NB4 (cell line): ENCODE results near the gene SESN3.

Experiments
- DNase-seq: peaks from one replicate; pipeline ENCODE4 v3.0.0; 2010; ENCODE audit warnings: low read depth
- H3K4me3 ChIP-seq: one replicate; pipeline ENCODE4 v1.5.1; 2011; ENCODE audit warnings: mild to moderate bottlenecking, low read depth, low read length, moderate library complexity
- CTCF ChIP-seq: IDR thresholded peaks from one replicate; pipeline ENCODE4 v1.5.1; 2012; ENCODE audit warnings: low read depth, low read length
- MYC ChIP-seq: IDR thresholded peaks from 2 replicates; pipeline ENCODE4 v1.6.1; 2011; ENCODE audit warnings: low read depth, low read length
- POLR2A ChIP-seq: IDR thresholded peaks from 2 replicates; pipeline ENCODE4 v1.6.1; 2011; ENCODE audit warnings: mild to moderate bottlenecking; ENCODE audit not compliant: insufficient read length; ENCODE audit errors: extremely low read depth
- TF ChIP-seq, protein P1 (sequence below): IDR thresholded peaks from 2 replicates; pipeline ENCODE4 v1.6.1; 2011; ENCODE audit warnings: low read depth, low read length

The SESN3 gene

GRCh38 chr11:95242091-95242844 lies 11.3 kb upstream of the SESN3 start:
- no peak overlapping the region for H3K4me3 ChIP-seq
- TF ChIP-seq MYC (no peak), POLR2A (no peak), CTCF (no peak)
- TF ChIP-seq, protein P1, sequence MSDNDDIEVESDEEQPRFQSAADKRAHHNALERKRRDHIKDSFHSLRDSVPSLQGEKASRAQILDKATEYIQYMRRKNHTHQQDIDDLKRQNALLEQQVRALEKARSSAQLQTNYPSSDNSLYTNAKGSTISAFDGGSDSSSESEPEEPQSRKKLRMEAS = no peak
- no peak for DNase-seq

DNA sequence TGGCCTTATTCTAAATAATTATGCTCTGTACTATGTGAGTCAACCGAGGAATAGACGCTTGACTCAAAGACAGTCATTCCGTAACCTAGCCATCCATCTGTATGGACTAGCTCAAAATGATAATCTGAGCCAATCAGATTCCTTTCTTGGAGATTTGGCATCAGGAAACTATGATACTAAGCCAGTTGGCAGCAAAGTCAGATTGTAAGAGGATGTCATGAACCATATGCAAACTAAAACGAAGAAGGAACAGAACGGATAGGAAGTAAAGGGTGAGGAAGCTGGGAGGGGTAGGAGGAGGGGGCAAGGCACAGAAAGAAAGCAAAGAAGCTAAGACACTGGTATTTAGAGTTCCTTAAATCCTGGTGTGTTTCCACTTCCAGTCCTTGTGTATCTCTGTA lies 10.7 kb upstream of the SESN3 start:
- H3K4me3 ChIP-seq = no peak overlapping the region
- TF ChIP-seq CTCF = no peak
- TF ChIP-seq, protein P1 = no peak
- TF ChIP-seq POLR2A = no peak
- TF ChIP-seq MYC = no peak
- DNase-seq = no peak

- no peak for DNase-seq
- TF ChIP-seq, protein P1 = no peak
- TF ChIP-seq POLR2A (no peak), CTCF (no peak), MYC (no peak)
- H3K4me3 ChIP-seq = no peak overlapping the region
Observed at GRCh38 chr11:95239871-95240649, 9.1 kb upstream of the SESN3 start.

DNA sequence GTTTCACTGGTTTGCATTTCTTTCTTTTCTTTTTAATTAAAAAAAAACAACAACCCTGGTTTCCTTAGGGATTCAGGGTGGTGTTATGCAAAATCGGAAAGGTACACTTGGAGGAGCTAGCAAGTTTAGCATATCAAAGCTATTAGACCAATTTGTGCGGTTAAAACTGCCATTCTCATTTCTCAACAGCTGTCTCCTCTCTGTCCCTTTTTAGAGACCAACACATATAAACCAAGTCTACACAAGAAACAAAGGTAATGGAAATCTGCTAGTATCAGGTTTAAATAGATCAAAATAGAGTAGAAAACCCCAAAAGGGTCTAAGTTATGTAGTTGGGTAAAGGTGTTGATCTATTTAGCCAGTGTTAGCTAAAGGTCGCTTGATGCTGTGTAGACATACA lies 1.7 kb upstream of the SESN3 start:
- DNase-seq = peak; percentile 67
- TF ChIP-seq MYC (no peak), POLR2A (no peak), CTCF (no peak)
- TF ChIP-seq, protein P1 = no peak
- H3K4me3 ChIP-seq = peak overlapping the region; percentile 71

GRCh38 chr11:95231881-95232605 lies 1.0 kb upstream of the SESN3 start:
- peak overlapping the region; percentile 71 for H3K4me3 ChIP-seq
- DNase-seq = peak; percentile 85
- TF ChIP-seq, protein P1 = peak; percentile 54; the same call in 1 of the 2 replicates
- TF ChIP-seq MYC = peak; percentile 51
- TF ChIP-seq POLR2A = peak; percentile 39
- no peak for TF ChIP-seq CTCF
